Stimulated activated CD4-positive, alpha-beta T cell treated with anti-CD3 and anti-CD28 coated beads, Interleukin-4, amount 100 ng/mL, for 4 hours (primary cell): ENCODE measurements around the gene CELF4.
"Not testable (repeated sequence)": the region's sequence is repeated elsewhere in the genome, so short reads cannot be mapped to it uniquely, and the experiment has no call there.

ENCODE experiments used
- DNase-seq, 2 experiments: peaks; one replicate each; pipeline ENCODE4 v3.0.0-alpha.2; 2020

The CELF4 gene

GRCh38 chr18:37385846-37386778, 179.5 kb downstream of the CELF4 start:
- DNase-seq: no peak

GRCh38 chr18:37383846-37384595, 181.6 kb downstream of the CELF4 start:
- no peak for DNase-seq

GRCh38 chr18:37383036-37383785, 182.4 kb downstream of the CELF4 start:
- no peak for DNase-seq

GRCh38 chr18:37381554-37381953, 184.0 kb downstream of the CELF4 start:
- no peak for DNase-seq

GRCh38 chr18:37380546-37381110, 185.0 kb downstream of the CELF4 start:
- no peak for DNase-seq

GRCh38 chr18:37378336-37379010, 187.1 kb downstream of the CELF4 start:
- DNase-seq: no peak

GRCh38 chr18:37375181-37375580, 190.4 kb downstream of the CELF4 start:
- no peak for DNase-seq

- DNase-seq: no peak
These were observed 197.3 kb downstream of the CELF4 start for GRCh38 chr18:37368110-37368954.

GRCh38 chr18:37364237-37364636, 201.4 kb downstream of the CELF4 start:
- DNase-seq: no peak

- DNase-seq: no peak
These were observed 203.3 kb downstream of the CELF4 start for GRCh38 chr18:37362158-37362890.

GRCh38 chr18:37361335-37362157, 204.1 kb downstream of the CELF4 start:
- DNase-seq: no peak

GRCh38 chr18:37358061-37358460, 207.5 kb downstream of the CELF4 start:
- not testable (repeated sequence) for DNase-seq

GRCh38 chr18:37355772-37356171, 209.8 kb downstream of the CELF4 start:
- no peak for DNase-seq

GRCh38 chr18:37351110-37351509, 214.5 kb downstream of the CELF4 start:
- DNase-seq: no peak

GRCh38 chr18:37348729-37349128, 216.9 kb downstream of the CELF4 start:
- no peak for DNase-seq

- no peak for DNase-seq
These were observed 219.6 kb downstream of the CELF4 start for GRCh38 chr18:37346048-37346447.

- no peak for DNase-seq
These were observed 222.1 kb downstream of the CELF4 start for GRCh38 chr18:37343542-37343851.

GRCh38 chr18:37341473-37342086, 224.0 kb downstream of the CELF4 start:
- no peak for DNase-seq

GRCh38 chr18:37341016-37341415, 224.6 kb downstream of the CELF4 start:
- no peak for DNase-seq
